ENCODE measurements around the gene DLEU7. TPM values are rescaled to one million over a fixed set of nuclear protein-coding genes. Genes with fewer than 3 reads are reported as not detected.

The DLEU7 gene
- total RNA-seq, 1 donor from 2014 or later, result not detected

DNA sequence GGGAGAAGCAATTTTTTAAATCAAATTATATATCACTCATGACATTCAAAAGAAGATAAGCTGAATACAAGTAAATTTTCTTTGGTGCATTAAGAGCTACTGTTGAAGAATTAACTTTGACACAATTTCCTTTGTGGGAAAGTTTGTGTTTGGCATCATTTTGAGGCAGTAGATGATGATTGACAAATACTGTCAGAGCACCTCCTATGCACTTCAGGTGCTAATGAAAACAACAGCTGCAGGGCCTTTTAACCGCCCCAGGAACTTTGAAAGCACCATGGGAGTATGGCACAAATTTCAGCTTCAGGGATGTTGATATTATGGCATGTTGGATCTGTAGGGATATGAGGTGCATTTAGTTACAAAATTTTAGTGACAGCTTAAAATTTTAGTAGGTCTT is 21.0 kb upstream of the DLEU7 start:
- DNase-seq (ENCODE audit: low spot score), result no peak
- Mint-ChIP-seq H3K4me1 (ENCODE audit: unreplicated experiment) (no peaks in the 10 kb centered on the region), H3K4me3 (ENCODE audit: unreplicated experiment) (no peak overlapping the region), H3K9me3 (ENCODE audit: unreplicated experiment) (no peaks in the 10 kb centered on the region), H3K36me3 (ENCODE audit: low read depth, unreplicated experiment) (no peaks in the 10 kb centered on the region), H3K27me3 (ENCODE audit: unreplicated experiment) (no peaks in the 10 kb centered on the region), H3K27ac (ENCODE audit: unreplicated experiment) (no peak overlapping the region)
- TF ChIP-seq, protein P1, sequence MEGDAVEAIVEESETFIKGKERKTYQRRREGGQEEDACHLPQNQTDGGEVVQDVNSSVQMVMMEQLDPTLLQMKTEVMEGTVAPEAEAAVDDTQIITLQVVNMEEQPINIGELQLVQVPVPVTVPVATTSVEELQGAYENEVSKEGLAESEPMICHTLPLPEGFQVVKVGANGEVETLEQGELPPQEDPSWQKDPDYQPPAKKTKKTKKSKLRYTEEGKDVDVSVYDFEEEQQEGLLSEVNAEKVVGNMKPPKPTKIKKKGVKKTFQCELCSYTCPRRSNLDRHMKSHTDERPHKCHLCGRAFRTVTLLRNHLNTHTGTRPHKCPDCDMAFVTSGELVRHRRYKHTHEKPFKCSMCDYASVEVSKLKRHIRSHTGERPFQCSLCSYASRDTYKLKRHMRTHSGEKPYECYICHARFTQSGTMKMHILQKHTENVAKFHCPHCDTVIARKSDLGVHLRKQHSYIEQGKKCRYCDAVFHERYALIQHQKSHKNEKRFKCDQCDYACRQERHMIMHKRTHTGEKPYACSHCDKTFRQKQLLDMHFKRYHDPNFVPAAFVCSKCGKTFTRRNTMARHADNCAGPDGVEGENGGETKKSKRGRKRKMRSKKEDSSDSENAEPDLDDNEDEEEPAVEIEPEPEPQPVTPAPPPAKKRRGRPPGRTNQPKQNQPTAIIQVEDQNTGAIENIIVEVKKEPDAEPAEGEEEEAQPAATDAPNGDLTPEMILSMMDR (IDR thresholded peaks at IDR 0.05; ENCODE audit: unreplicated experiment), result no peak

DNA sequence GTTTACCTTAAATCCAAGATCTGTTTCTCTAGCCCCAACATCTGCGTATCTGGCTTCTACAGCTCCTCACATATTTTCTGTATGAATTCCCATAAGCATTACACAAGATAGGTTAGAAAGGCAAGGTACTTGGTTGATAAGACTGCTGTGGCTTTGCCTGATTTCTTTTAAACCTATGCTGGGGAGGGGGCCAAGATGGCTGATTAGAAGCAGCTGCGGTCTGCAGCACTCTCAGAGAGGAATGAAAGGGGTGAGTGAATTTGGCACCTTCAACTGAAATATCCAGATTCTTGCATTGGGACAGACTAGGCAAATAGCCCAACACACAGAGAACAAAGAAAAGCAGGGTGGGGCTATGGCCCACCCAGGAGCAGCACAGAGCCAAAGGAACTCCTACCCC is 12.2 kb upstream of the DLEU7 start:
- Mint-ChIP-seq H3K36me3 (ENCODE audit: low read depth, unreplicated experiment) (no peaks in the 10 kb centered on the region), H3K9me3 (ENCODE audit: unreplicated experiment) (no peaks in the 10 kb centered on the region), H3K4me3 (ENCODE audit: unreplicated experiment) (no peak overlapping the region), H3K27ac (ENCODE audit: unreplicated experiment) (no peak overlapping the region), H3K27me3 (ENCODE audit: unreplicated experiment) (no peaks in the 10 kb centered on the region), H3K4me1 (ENCODE audit: unreplicated experiment) (no peaks in the 10 kb centered on the region)
- TF ChIP-seq, protein P1 (IDR thresholded peaks at IDR 0.05; ENCODE audit: unreplicated experiment), result no peak
- DNase-seq (ENCODE audit: low spot score), result no peak

DNA sequence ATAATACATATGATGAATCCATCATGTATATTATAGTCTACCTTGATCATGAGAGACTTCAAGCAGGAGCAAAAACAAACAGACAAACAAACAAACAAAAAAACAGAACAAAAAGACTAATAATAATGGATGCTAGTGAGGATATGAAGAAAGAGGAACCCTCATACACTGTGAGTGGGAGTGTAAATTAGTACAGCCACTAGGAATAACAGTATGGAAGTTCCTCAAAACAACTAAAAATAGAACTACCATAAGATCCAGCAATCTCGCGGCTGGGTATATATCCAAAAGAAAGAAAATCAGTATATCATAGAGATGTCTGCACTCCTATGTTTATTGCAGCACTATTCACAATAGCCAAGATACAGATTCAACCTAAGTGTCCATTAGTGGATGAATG is 7.0 kb upstream of the DLEU7 start:
- DNase-seq (ENCODE audit: low spot score), result no peak
- no peak overlapping the region for H3K27ac Mint-ChIP-seq (ENCODE audit: unreplicated experiment)
- H3K9me3 Mint-ChIP-seq (ENCODE audit: unreplicated experiment), result no peaks in the 10 kb centered on the region
- H3K4me1 Mint-ChIP-seq (ENCODE audit: unreplicated experiment), result no peaks in the 10 kb centered on the region
- TF ChIP-seq, protein P1 (IDR thresholded peaks at IDR 0.05; ENCODE audit: unreplicated experiment), result no peak
- no peaks in the 10 kb centered on the region for H3K27me3 Mint-ChIP-seq (ENCODE audit: unreplicated experiment)
- no peak overlapping the region for H3K4me3 Mint-ChIP-seq (ENCODE audit: unreplicated experiment)
- H3K36me3 Mint-ChIP-seq (ENCODE audit: low read depth, unreplicated experiment), result no peaks in the 10 kb centered on the region

DNA sequence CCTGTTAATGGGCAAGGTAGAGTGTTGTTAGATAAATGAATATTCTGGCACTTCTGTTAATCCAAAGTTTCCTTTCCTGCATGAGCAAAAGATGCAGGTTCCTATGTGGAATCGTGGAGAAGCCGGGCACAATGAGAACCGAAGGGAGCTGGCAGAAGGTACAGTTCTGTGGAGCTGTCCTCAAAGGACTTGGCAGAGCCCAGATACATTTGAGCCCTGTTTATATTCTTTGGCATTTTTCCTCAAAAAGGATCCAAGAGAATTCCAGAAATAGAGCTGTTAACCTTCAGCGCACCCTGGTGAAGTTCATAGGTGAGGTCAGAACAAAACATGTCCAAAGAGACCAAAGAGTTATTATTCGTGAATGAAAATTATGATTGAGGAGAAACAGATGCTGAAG is 4.0 kb upstream of the DLEU7 start:
- H3K36me3 Mint-ChIP-seq (ENCODE audit: low read depth, unreplicated experiment), result peaks cover 2% of the 10 kb centered on the region
- peaks cover 7% of the 10 kb centered on the region for H3K27me3 Mint-ChIP-seq (ENCODE audit: unreplicated experiment)
- peaks cover 5% of the 10 kb centered on the region for H3K4me1 Mint-ChIP-seq (ENCODE audit: unreplicated experiment)
- H3K27ac Mint-ChIP-seq (ENCODE audit: unreplicated experiment), result no peak overlapping the region
- H3K9me3 Mint-ChIP-seq (ENCODE audit: unreplicated experiment), result no peaks in the 10 kb centered on the region
- no peak for DNase-seq (ENCODE audit: low spot score)
- TF ChIP-seq, protein P1 (IDR thresholded peaks at IDR 0.05; ENCODE audit: unreplicated experiment), result no peak
- H3K4me3 Mint-ChIP-seq (ENCODE audit: unreplicated experiment), result no peak overlapping the region

DNA sequence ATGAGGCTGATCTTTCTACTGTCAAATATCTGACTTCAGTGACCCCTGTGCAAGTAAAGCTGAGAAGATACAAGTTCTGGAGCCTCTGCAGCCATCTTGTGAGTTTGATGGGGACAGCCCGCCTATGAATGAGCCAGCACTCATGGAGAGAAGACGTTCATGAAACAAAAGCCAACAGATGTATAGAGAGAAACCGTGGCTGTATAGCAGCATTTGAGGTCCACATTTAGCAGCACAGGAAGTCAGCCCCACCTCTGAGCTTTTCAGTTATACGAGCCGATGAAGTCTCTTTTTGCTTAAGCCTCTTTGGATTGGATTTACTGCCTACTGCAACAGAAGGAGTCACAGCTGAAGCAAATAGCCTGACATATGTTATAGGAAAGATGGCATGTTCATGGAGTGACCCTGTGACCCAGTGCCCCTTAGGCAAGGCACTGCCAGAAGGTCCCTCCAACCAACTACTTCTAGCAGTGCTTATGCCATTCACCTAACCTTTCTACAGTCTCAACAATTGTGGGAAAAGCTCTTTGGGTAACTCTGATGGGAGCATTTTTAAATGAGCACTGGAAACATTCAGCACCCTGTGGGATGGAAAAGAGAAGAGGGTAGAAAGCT is 3.5 kb upstream of the DLEU7 start:
- no peak overlapping the region for H3K27ac Mint-ChIP-seq (ENCODE audit: unreplicated experiment)
- no peaks in the 10 kb centered on the region for H3K9me3 Mint-ChIP-seq (ENCODE audit: unreplicated experiment)
- H3K36me3 Mint-ChIP-seq (ENCODE audit: low read depth, unreplicated experiment), result peaks cover 4% of the 10 kb centered on the region
- TF ChIP-seq, protein P1 (IDR thresholded peaks at IDR 0.05; ENCODE audit: unreplicated experiment), result no peak
- H3K4me3 Mint-ChIP-seq (ENCODE audit: unreplicated experiment), result no peak overlapping the region
- DNase-seq (ENCODE audit: low spot score), result no peak
- H3K27me3 Mint-ChIP-seq (ENCODE audit: unreplicated experiment), result peaks cover 7% of the 10 kb centered on the region
- H3K4me1 Mint-ChIP-seq (ENCODE audit: unreplicated experiment), result peaks cover 8% of the 10 kb centered on the region
